ENCODE results near the gene ATP2B1.

DNA sequence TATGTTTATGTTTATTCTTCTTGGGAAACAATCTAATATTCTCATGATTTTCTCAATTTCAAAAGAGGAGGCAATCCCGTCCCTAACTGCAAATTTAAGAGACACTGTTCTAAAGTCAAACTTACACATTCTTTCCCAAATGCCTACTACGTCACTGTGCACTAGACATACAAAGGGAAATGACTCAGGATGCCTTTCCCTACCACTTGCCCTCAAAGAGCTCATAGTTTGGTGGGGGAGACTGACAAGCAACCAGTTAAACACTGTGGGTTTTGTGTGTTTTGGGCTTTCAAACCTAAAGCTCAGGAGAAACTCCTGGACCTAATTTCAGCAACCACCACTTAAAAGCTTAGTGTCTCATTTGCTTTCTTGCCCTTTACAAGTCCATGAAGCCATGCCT is 58.4 kb downstream of the ATP2B1 start:
- TF ChIP-seq, protein P1, sequence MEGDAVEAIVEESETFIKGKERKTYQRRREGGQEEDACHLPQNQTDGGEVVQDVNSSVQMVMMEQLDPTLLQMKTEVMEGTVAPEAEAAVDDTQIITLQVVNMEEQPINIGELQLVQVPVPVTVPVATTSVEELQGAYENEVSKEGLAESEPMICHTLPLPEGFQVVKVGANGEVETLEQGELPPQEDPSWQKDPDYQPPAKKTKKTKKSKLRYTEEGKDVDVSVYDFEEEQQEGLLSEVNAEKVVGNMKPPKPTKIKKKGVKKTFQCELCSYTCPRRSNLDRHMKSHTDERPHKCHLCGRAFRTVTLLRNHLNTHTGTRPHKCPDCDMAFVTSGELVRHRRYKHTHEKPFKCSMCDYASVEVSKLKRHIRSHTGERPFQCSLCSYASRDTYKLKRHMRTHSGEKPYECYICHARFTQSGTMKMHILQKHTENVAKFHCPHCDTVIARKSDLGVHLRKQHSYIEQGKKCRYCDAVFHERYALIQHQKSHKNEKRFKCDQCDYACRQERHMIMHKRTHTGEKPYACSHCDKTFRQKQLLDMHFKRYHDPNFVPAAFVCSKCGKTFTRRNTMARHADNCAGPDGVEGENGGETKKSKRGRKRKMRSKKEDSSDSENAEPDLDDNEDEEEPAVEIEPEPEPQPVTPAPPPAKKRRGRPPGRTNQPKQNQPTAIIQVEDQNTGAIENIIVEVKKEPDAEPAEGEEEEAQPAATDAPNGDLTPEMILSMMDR (IDR thresholded peaks at IDR 0.05): no peak
- TF ChIP-seq POLR2AphosphoS5 (IDR thresholded peaks at IDR 0.05): no peak
